ENCODE data around the gene VPS37C. TPM values are rescaled to one million over a fixed set of nuclear protein-coding genes. Genes with fewer than 3 reads are reported as not detected.
A peak's percentile ranks its signal among the peaks of the same experiment; 100 is the strongest.

The VPS37C gene
- total and polyA plus RNA-seq, 2 of the 13 experiments (the other 11 are each of a cell fraction or from before 2014, with no cell fraction given), result 7.5 to 8.8 TPM

- no peak for TF ChIP-seq GTF2F1 (IDR thresholded peaks at IDR 0.05; ENCODE audit: low read length)
- no peak for TF ChIP-seq SAFB2 (CRISPR knock-in tag; IDR thresholded peaks at IDR 0.05; ENCODE audit: borderline replicate concordance, low read depth)
- TF ChIP-seq CREB1 (IDR thresholded peaks at IDR 0.05), result no peak
- no peak; the same call in none of the 2 replicates for TF ChIP-seq CREB1 (CRISPR knock-in tag; IDR thresholded peaks at IDR 0.05)
- 0 out of 2 replicates have a peak, but pooled peaks have one; percentile 19 for TF ChIP-seq MEF2D (CRISPR knock-in tag; IDR thresholded peaks at IDR 0.05)
- no peak for TF ChIP-seq MED1 (CRISPR knock-in tag; IDR thresholded peaks at IDR 0.05)
- no peak for TF ChIP-seq SRY (CRISPR knock-in tag; IDR thresholded peaks at IDR 0.05)
- TF ChIP-seq SNAPC2 (CRISPR knock-in tag; IDR thresholded peaks at IDR 0.05), result no peak
- TF ChIP-seq NCOA2 (CRISPR knock-in tag; IDR thresholded peaks at IDR 0.05), result no peak
- no peak for TF ChIP-seq ZNF558 (CRISPR knock-in tag; IDR thresholded peaks at IDR 0.05; ENCODE audit: borderline replicate concordance)
- no peak for TF ChIP-seq IKZF4 (CRISPR knock-in tag; IDR thresholded peaks at IDR 0.05; ENCODE audit: borderline replicate concordance, low read depth, not compliant biosample characterization)
- no peak for TF ChIP-seq ZNF446 (CRISPR knock-in tag; IDR thresholded peaks at IDR 0.05)
- TF ChIP-seq, protein P1, sequence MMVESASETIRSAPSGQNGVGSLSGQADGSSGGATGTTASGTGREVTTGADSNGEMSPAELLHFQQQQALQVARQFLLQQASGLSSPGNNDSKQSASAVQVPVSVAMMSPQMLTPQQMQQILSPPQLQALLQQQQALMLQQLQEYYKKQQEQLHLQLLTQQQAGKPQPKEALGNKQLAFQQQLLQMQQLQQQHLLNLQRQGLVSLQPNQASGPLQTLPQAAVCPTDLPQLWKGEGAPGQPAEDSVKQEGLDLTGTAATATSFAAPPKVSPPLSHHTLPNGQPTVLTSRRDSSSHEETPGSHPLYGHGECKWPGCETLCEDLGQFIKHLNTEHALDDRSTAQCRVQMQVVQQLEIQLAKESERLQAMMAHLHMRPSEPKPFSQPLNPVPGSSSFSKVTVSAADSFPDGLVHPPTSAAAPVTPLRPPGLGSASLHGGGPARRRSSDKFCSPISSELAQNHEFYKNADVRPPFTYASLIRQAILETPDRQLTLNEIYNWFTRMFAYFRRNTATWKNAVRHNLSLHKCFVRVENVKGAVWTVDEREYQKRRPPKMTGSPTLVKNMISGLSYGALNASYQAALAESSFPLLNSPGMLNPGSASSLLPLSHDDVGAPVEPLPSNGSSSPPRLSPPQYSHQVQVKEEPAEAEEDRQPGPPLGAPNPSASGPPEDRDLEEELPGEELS (CRISPR knock-in tag; IDR thresholded peaks at IDR 0.05), result no peak
- TF ChIP-seq RCOR2 (CRISPR knock-in tag; IDR thresholded peaks at IDR 0.05), result no peak
- no peak for TF ChIP-seq STAT5B (CRISPR knock-in tag; IDR thresholded peaks at IDR 0.05)
- no peak for TF ChIP-seq CBX5 (CRISPR knock-in tag; IDR thresholded peaks at IDR 0.05; ENCODE audit: borderline replicate concordance)
- TF ChIP-seq, protein P2, sequence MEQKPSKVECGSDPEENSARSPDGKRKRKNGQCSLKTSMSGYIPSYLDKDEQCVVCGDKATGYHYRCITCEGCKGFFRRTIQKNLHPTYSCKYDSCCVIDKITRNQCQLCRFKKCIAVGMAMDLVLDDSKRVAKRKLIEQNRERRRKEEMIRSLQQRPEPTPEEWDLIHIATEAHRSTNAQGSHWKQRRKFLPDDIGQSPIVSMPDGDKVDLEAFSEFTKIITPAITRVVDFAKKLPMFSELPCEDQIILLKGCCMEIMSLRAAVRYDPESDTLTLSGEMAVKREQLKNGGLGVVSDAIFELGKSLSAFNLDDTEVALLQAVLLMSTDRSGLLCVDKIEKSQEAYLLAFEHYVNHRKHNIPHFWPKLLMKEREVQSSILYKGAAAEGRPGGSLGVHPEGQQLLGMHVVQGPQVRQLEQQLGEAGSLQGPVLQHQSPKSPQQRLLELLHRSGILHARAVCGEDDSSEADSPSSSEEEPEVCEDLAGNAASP (CRISPR knock-in tag; IDR thresholded peaks at IDR 0.05; ENCODE audit: borderline replicate concordance), result no peak
- TF ChIP-seq PHF20 (CRISPR knock-in tag; IDR thresholded peaks at IDR 0.05), result no peak
- no peak for TF ChIP-seq TOE1 (CRISPR knock-in tag; IDR thresholded peaks at IDR 0.05)
- no peak for TF ChIP-seq PAWR (CRISPR knock-in tag; IDR thresholded peaks at IDR 0.05; ENCODE audit: borderline replicate concordance)
- TF ChIP-seq ZNF576 (CRISPR knock-in tag; IDR thresholded peaks at IDR 0.05), result no peak
- TF ChIP-seq NRL (CRISPR knock-in tag; IDR thresholded peaks at IDR 0.05; ENCODE audit: borderline replicate concordance), result no peak
- TF ChIP-seq ZNF7 (CRISPR knock-in tag; IDR thresholded peaks at IDR 0.05), result no peak
- no peak for TF ChIP-seq DNMT1 (CRISPR knock-in tag; IDR thresholded peaks at IDR 0.05)
- 0 out of 2 replicates have a peak, but pooled peaks have one; percentile 28 for TF ChIP-seq MEIS2 (CRISPR knock-in tag; IDR thresholded peaks at IDR 0.05)
- TF ChIP-seq, protein P3, sequence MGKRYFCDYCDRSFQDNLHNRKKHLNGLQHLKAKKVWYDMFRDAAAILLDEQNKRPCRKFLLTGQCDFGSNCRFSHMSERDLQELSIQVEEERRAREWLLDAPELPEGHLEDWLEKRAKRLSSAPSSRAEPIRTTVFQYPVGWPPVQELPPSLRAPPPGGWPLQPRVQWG (CRISPR knock-in tag; IDR thresholded peaks at IDR 0.05; ENCODE audit: borderline replicate concordance, low read depth), result no peak
- TF ChIP-seq ZNF224 (CRISPR knock-in tag; IDR thresholded peaks at IDR 0.05), result no peak
- TF ChIP-seq MLX (CRISPR knock-in tag; IDR thresholded peaks at IDR 0.05), result no peak
These were observed 1.1 kb upstream of the VPS37C start (continued) for GRCh38 chr11:61162092-61162941.

Data from HepG2 (cell line).